Measurements from ENCODE around the gene ZKSCAN5.

GRCh38 chr7:99543081-99543671, 38.7 kb downstream of the ZKSCAN5 start:
- TF ChIP-seq, protein P1, sequence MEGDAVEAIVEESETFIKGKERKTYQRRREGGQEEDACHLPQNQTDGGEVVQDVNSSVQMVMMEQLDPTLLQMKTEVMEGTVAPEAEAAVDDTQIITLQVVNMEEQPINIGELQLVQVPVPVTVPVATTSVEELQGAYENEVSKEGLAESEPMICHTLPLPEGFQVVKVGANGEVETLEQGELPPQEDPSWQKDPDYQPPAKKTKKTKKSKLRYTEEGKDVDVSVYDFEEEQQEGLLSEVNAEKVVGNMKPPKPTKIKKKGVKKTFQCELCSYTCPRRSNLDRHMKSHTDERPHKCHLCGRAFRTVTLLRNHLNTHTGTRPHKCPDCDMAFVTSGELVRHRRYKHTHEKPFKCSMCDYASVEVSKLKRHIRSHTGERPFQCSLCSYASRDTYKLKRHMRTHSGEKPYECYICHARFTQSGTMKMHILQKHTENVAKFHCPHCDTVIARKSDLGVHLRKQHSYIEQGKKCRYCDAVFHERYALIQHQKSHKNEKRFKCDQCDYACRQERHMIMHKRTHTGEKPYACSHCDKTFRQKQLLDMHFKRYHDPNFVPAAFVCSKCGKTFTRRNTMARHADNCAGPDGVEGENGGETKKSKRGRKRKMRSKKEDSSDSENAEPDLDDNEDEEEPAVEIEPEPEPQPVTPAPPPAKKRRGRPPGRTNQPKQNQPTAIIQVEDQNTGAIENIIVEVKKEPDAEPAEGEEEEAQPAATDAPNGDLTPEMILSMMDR (IDR thresholded peaks at IDR 0.05; ENCODE audit: insufficient read depth, low read length, poor library complexity, severe bottlenecking), result no peak
- no peak for TF ChIP-seq EZH2phosphoT487 (conservative IDR thresholded peaks at IDR 0.05; ENCODE audit: low read length)
